ENCODE measurements around the gene NPHP4.

DNA sequence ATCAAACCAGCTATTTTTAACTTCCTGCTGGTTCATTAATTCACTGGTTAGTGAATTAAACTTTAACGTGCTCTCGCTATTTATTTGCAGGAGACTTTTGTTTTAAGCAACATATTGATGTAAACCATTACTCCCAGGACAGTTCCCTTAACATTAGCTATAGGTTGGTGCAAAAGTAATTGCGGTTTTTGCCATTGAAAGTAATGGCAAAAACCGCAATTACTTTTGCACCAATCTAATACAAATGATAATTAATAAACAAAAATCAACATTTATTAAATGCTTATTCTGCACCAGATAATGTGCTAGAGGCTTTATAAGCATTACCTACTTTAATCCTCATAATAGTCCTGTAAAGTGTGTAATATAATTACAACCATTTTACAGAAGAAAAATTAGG lies 176.5 kb downstream of the NPHP4 start:
- TF ChIP-seq JUN (IDR thresholded peaks at IDR 0.05; ENCODE audit: borderline replicate concordance, insufficient read depth, insufficient read length, low read depth), result no peak
- TF ChIP-seq, protein P1, sequence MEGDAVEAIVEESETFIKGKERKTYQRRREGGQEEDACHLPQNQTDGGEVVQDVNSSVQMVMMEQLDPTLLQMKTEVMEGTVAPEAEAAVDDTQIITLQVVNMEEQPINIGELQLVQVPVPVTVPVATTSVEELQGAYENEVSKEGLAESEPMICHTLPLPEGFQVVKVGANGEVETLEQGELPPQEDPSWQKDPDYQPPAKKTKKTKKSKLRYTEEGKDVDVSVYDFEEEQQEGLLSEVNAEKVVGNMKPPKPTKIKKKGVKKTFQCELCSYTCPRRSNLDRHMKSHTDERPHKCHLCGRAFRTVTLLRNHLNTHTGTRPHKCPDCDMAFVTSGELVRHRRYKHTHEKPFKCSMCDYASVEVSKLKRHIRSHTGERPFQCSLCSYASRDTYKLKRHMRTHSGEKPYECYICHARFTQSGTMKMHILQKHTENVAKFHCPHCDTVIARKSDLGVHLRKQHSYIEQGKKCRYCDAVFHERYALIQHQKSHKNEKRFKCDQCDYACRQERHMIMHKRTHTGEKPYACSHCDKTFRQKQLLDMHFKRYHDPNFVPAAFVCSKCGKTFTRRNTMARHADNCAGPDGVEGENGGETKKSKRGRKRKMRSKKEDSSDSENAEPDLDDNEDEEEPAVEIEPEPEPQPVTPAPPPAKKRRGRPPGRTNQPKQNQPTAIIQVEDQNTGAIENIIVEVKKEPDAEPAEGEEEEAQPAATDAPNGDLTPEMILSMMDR (IDR thresholded peaks at IDR 0.05; ENCODE audit: extremely low read depth in 1 of 2, insufficient read depth in 1 of 2, low read depth in 1 of 2, low read length in 2 of 2), result no peak
- no peak for TF ChIP-seq EZH2 (IDR thresholded peaks at IDR 0.05; ENCODE audit: borderline replicate concordance, low read depth, low read length, severe bottlenecking)
- no peak for TF ChIP-seq POLR2A (IDR thresholded peaks at IDR 0.05; ENCODE audit: low read depth, low read length)
- no peak for TF ChIP-seq MAX (IDR thresholded peaks at IDR 0.05; ENCODE audit: insufficient read depth, insufficient read length)
- TF ChIP-seq GATA2 (IDR thresholded peaks at IDR 0.05; ENCODE audit: insufficient read depth, insufficient read length, low read depth, low read length), result no peak
- TF ChIP-seq POLR2AphosphoS5 (IDR thresholded peaks at IDR 0.05; ENCODE audit: insufficient read depth, low read depth, low read length), result no peak
- TF ChIP-seq MYC (IDR thresholded peaks at IDR 0.05; ENCODE audit: low read depth, low read length), result no peak
- TF ChIP-seq FOS (IDR thresholded peaks at IDR 0.05; ENCODE audit: borderline replicate concordance, insufficient read depth, low read length), result no peak

Measured in endothelial cell of umbilical vein (primary cell).